Retinal pigment epithelial cell (primary cell): Measurements from ENCODE around the gene GNGT1.

ENCODE experiments used
- DNase-seq: peaks from one replicate; pipeline ENCODE4 v3.0.0-alpha.2; 2010; ENCODE audit warnings: low read depth
- H3K4me3 ChIP-seq: 2 replicates; pipeline ENCODE4 v1.5.1; 2011; ENCODE audit warnings: mild to moderate bottlenecking, low read length, control low read depth, moderate library complexity
- TF ChIP-seq, protein P1 (sequence below): conservative IDR thresholded peaks from 2 replicates; pipeline ENCODE4 v1.5.1; 2011; ENCODE audit warnings: low read depth, low read length, control low read depth, inconsistent platforms

GNGT1 gene

GRCh38 chr7:93943816-93944540, 37.6 kb downstream of the GNGT1 start:
- DNase-seq = no peak

GRCh38 chr7:93944673-93945072, 38.3 kb downstream of the GNGT1 start:
- H3K4me3 ChIP-seq = no peak overlapping the region
- TF ChIP-seq, protein P1, sequence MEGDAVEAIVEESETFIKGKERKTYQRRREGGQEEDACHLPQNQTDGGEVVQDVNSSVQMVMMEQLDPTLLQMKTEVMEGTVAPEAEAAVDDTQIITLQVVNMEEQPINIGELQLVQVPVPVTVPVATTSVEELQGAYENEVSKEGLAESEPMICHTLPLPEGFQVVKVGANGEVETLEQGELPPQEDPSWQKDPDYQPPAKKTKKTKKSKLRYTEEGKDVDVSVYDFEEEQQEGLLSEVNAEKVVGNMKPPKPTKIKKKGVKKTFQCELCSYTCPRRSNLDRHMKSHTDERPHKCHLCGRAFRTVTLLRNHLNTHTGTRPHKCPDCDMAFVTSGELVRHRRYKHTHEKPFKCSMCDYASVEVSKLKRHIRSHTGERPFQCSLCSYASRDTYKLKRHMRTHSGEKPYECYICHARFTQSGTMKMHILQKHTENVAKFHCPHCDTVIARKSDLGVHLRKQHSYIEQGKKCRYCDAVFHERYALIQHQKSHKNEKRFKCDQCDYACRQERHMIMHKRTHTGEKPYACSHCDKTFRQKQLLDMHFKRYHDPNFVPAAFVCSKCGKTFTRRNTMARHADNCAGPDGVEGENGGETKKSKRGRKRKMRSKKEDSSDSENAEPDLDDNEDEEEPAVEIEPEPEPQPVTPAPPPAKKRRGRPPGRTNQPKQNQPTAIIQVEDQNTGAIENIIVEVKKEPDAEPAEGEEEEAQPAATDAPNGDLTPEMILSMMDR = no peak
- no peak for DNase-seq

More at GRCh38 chr7:93943816-93944540, 37.6 kb downstream of the GNGT1 start:
- H3K4me3 ChIP-seq = no peak overlapping the region
- TF ChIP-seq, protein P1 = no peak

DNA sequence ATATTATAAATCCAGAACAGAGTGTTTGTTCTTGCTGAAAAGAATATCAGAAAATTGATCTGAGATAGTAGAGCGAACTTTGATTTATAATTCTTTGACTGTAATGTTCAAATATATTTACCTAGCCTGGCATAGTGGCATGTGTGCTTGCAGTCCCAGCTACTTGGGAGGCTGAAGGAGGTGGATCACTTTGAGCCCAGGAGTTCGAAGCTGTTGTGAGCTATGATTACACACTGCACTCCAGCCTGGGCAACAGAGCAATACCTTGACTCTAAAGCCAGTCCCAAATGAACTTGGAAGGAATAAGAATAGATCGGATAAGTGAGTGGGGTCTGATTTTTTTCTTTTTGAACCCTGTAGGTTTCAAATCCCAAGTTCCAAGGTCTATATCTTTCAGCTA, 38.7 kb downstream of the GNGT1 start:
- no peak overlapping the region for H3K4me3 ChIP-seq
- TF ChIP-seq, protein P1 = no peak
- DNase-seq = no peak

DNA sequence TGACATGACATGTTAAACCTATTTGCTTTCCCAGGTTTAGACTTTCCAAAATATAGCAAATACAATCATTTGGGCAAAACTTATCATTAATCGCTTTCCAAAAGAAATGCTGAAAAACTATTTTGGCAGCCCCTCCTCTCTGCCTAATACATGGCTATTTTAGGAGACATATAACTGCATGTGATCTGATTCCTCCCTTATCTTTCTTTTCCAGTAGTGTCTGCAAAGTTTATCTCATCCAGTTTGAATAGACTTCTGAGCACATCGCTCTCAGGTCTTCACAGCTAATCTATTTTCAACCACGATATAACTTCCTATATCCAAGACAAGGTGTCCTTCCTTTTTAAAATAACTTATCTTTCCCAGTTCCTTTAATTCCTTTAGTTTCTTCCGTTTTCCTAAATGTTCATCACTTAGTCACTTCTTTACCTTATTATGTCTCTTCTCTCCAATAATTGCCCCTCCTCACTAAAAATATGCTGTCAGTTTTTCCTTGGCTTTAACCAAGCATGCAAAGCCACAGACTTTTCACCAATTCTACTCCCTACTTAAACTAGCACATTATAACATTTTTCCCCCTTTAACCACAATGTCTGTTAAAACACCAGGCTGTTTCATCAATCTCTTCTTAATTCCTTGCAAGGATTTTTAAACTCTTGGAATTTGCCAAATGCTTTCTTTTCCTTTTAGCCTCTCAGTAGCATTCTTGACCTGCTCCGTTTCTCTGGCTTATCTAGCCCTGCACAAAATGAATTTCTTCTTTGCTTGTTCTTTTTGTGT, 39.6 kb downstream of the GNGT1 start:
- no peak overlapping the region for H3K4me3 ChIP-seq
- TF ChIP-seq, protein P1 = no peak
- DNase-seq = no peak

DNA sequence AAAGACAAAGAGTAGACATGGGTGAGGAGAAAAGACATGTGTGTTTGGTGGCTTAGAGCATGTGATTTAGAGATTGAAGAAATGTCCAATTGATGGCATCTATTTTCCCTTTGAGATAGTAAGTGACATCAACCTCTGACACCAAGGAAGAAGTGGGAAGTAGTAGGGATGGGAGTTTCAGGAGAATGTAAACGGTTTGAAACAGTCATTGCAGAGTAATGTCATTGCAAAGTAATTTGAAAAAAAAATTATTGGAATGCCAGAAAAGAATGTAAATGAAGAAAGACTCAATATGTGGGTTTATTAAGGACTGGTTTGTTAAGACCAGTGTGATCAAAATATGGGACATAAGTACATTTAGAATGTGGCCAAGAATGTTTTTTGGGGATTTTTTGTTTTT, 41.7 kb downstream of the GNGT1 start:
- no peak overlapping the region for H3K4me3 ChIP-seq
- DNase-seq = no peak
- TF ChIP-seq, protein P1 = no peak

DNA sequence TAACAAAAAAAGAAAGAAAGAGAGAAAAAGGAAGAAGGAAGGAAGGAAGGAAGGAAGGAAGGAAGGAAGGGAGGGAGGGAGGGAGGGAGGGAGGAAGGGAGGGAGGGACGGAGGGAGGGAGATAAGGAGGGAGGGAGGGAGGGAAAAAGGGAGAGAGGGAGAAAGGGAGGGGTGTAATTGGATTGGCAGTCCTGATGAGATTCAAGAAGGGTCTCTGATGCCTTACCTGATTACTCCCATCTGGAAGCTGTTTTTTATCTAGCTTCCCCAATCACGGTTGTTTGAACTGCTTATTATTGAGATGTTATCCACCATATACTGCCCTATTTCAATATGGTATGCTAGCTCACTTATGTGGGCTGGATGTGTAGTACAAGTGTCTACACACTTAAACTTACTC, 42.5 kb downstream of the GNGT1 start:
- H3K4me3 ChIP-seq = no peak overlapping the region
- DNase-seq = no peak
- TF ChIP-seq, protein P1 = no peak
